ENCODE results near the gene MYO1B. TPM values are rescaled to one million over a fixed set of nuclear protein-coding genes. Genes with fewer than 3 reads are reported as not detected.

MYO1B gene
- polyA plus RNA-seq, 3 donors: 0.01 TPM; not detected in 2

DNA sequence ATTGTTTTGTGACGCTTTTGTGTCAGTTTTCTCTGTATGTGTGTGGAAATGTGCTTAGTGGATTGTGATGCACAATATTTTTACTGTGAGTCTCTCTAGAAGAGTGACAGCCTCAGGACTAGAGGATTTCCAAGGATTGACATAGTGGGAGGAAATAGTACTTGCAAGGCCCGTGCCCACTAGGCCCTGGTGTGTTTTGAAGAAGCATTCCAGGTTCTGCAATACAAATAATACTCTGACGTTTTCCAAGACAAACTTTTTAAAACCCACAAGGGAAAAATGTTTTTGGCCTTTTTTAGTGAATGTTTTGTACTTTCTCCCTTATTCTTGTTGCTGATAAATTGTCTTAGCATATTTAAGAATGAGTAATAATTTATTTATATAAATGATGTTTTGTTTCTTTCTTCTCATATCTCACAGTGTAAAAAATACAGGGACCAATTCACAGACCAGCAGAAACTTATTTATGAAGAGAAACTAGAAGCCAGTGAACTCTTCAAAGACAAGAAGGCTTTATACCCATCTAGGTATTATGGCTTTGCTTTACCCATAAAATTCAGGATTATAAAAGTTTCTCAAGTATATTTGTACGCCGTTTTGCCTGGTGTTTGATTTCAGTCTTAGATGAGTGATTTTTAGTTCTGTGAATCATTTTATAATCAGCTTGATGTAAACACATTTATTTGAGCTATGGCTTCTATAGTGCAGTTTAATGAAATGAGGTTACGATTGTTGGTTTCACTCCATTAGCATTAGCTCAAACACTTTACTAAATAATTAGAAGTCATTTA, 165.6 kb downstream of the MYO1B start:
- no peak for DNase-seq
- H3K4me1 Mint-ChIP-seq: no peaks in the 10 kb centered on the region
- no peak overlapping the region for H3K4me2 ChIP-seq (replicated peaks; ENCODE audit: extremely low read depth, low read length, poor library complexity, severe bottlenecking)
- no peaks in the 10 kb centered on the region for H3K79me2 ChIP-seq (ENCODE audit: insufficient read depth, low read length)
- no peaks in the 10 kb centered on the region for H3K9me3 Mint-ChIP-seq
- WGBS (ENCODE audit: insufficient coverage): 100% methylated on average over 1 of the region's 6 CpGs
- TF ChIP-seq, protein P1, sequence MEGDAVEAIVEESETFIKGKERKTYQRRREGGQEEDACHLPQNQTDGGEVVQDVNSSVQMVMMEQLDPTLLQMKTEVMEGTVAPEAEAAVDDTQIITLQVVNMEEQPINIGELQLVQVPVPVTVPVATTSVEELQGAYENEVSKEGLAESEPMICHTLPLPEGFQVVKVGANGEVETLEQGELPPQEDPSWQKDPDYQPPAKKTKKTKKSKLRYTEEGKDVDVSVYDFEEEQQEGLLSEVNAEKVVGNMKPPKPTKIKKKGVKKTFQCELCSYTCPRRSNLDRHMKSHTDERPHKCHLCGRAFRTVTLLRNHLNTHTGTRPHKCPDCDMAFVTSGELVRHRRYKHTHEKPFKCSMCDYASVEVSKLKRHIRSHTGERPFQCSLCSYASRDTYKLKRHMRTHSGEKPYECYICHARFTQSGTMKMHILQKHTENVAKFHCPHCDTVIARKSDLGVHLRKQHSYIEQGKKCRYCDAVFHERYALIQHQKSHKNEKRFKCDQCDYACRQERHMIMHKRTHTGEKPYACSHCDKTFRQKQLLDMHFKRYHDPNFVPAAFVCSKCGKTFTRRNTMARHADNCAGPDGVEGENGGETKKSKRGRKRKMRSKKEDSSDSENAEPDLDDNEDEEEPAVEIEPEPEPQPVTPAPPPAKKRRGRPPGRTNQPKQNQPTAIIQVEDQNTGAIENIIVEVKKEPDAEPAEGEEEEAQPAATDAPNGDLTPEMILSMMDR (IDR thresholded peaks at IDR 0.05): no peak
- H3K4me3 ChIP-seq (replicated peaks in 1 of 3; ENCODE audit: low read depth in 2 of 3, low read length in 3 of 3): no peak overlapping the region
- H3K4me3 Mint-ChIP-seq: no peak overlapping the region
- H3K27ac Mint-ChIP-seq: no peak overlapping the region
- no peaks in the 10 kb centered on the region for H3K36me3 Mint-ChIP-seq
- H3K36me3 ChIP-seq (replicated peaks in 1 of 2; ENCODE audit: control insufficient read depth in 1 of 2, insufficient read depth in 2 of 2, low read length in 2 of 2): no peaks in the 10 kb centered on the region
- no peaks in the 10 kb centered on the region for H3K9me3 ChIP-seq (replicated peaks in 1 of 2; ENCODE audit: control insufficient read depth in 1 of 2, insufficient read depth in 1 of 2, low read length in 2 of 2)
- H3K27me3 Mint-ChIP-seq (ENCODE audit: low read depth in 3 of 3): no peaks in the 10 kb centered on the region
- H4K20me1 ChIP-seq (ENCODE audit: insufficient read depth, low read length): no peaks in the 10 kb centered on the region
- intact Hi-C loops (cut with micrococcal nuclease): no loop called here
- H3K9ac ChIP-seq (ENCODE audit: insufficient read depth, low read length, poor library complexity, severe bottlenecking): no peak overlapping the region
- no peak overlapping the region for H3K27ac ChIP-seq (ENCODE audit: low read depth in 1 of 2, low read length in 2 of 2)
- H3K27me3 ChIP-seq (ENCODE audit: control insufficient read depth in 2 of 2, insufficient read depth in 2 of 2, low read length in 2 of 2): no peaks in the 10 kb centered on the region
- H2AFZ ChIP-seq (ENCODE audit: insufficient read depth, low read depth, low read length, poor library complexity, severe bottlenecking): no peak overlapping the region
- H3K4me1 ChIP-seq (ENCODE audit: control insufficient read depth in 1 of 2, insufficient read depth in 2 of 2, low read length in 2 of 2): no peaks in the 10 kb centered on the region

DNA sequence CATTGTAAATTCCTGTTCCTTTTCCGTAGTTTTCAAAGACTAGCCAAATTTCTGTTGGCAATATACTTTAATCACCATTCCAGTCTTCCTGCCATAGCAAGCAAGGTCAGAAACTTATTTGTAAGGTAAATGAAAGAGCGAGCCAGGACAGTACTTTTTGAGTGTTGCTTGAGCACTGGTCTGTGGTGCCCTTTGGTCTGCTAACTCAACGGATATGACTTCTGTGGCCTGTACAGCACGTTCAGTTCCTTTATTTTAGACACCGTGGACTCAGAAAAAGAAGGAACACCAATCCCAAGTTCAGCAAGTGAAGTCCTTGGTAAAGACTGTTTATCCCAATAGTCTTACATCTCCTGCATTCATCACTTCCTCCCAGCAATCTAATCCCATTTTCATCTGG, 166.3 kb downstream of the MYO1B start:
- no peak for DNase-seq
- no peak overlapping the region for H3K27ac ChIP-seq (ENCODE audit: low read depth in 1 of 2, low read length in 2 of 2)
- no peak overlapping the region for H2AFZ ChIP-seq (ENCODE audit: insufficient read depth, low read depth, low read length, poor library complexity, severe bottlenecking)
- Mint-ChIP-seq H3K4me1 (no peaks in the 10 kb centered on the region), H3K27me3 (ENCODE audit: low read depth in 3 of 3) (no peaks in the 10 kb centered on the region), H3K36me3 (no peaks in the 10 kb centered on the region), H3K27ac (no peak overlapping the region), H3K4me3 (no peak overlapping the region), H3K9me3 (no peaks in the 10 kb centered on the region)
- H4K20me1 ChIP-seq (ENCODE audit: insufficient read depth, low read length): no peaks in the 10 kb centered on the region
- no peak overlapping the region for H3K4me2 ChIP-seq (replicated peaks; ENCODE audit: extremely low read depth, low read length, poor library complexity, severe bottlenecking)
- H3K36me3 ChIP-seq (replicated peaks in 1 of 2; ENCODE audit: control insufficient read depth in 1 of 2, insufficient read depth in 2 of 2, low read length in 2 of 2): no peaks in the 10 kb centered on the region
- no peaks in the 10 kb centered on the region for H3K79me2 ChIP-seq (ENCODE audit: insufficient read depth, low read length)
- no peaks in the 10 kb centered on the region for H3K9me3 ChIP-seq (replicated peaks in 1 of 2; ENCODE audit: control insufficient read depth in 1 of 2, insufficient read depth in 1 of 2, low read length in 2 of 2)
- intact Hi-C loops (cut with micrococcal nuclease): no loop called here
- 54% methylated on average over 4 of the region's 5 CpGs for WGBS (ENCODE audit: insufficient coverage)
- H3K9ac ChIP-seq (ENCODE audit: insufficient read depth, low read length, poor library complexity, severe bottlenecking): no peak overlapping the region
- TF ChIP-seq, protein P1 (IDR thresholded peaks at IDR 0.05): no peak
- H3K4me1 ChIP-seq (ENCODE audit: control insufficient read depth in 1 of 2, insufficient read depth in 2 of 2, low read length in 2 of 2): no peaks in the 10 kb centered on the region
- H3K27me3 ChIP-seq (ENCODE audit: control insufficient read depth in 2 of 2, insufficient read depth in 2 of 2, low read length in 2 of 2): no peaks in the 10 kb centered on the region
- H3K4me3 ChIP-seq (replicated peaks in 1 of 3; ENCODE audit: low read depth in 2 of 3, low read length in 3 of 3): no peak overlapping the region

Measured in CD14-positive monocyte (primary cell).